Kidney epithelial cell (primary cell): ENCODE measurements around the gene MADCAM1. TPM values are rescaled to one million over a fixed set of nuclear protein-coding genes. Genes with fewer than 3 reads are reported as not detected.

ENCODE experiments used
- DNase-seq: peaks from one replicate; pipeline ENCODE4 v3.0.0-alpha.2; 2010; ENCODE audit warnings: low read depth
- H3K27me3 ChIP-seq: 2 replicates; pipeline ENCODE4 v1.6.0; 2011; ENCODE audit warnings: low read length; ENCODE audit not compliant: control insufficient read depth, insufficient read depth
- H3K36me3 ChIP-seq: 2 replicates; pipeline ENCODE4 v1.5.1; 2011; ENCODE audit warnings: low read length; ENCODE audit not compliant: control insufficient read depth, insufficient read depth
- H3K4me3 ChIP-seq: 2 replicates; pipeline ENCODE4 v1.5.1; 2011; ENCODE audit warnings: low read depth, mild to moderate bottlenecking, control low read depth, low read length
- CTCF ChIP-seq: IDR thresholded peaks from 2 replicates; pipeline ENCODE4 v1.5.1; 2011; ENCODE audit warnings: mild to moderate bottlenecking, moderate library complexity, low read length, control low read depth, inconsistent platforms; ENCODE audit not compliant: insufficient read depth, poor library complexity, severe bottlenecking
- total RNA-seq: library from RNA; depleted of rRNA; stranded (reverse); fragments of >200 nt; gene quantifications from 2 replicates; pipeline ENCODE4 v1.2.3, GENCODE V29; 2015

MADCAM1 gene
- total RNA-seq, 1 donor from 2014 or later, result 0.46 TPM

- Histone ChIP-seq H3K27me3 (peaks cover 26% of the 10 kb centered on the region), H3K36me3 (no peaks in the 10 kb centered on the region), H3K4me3 (no peak overlapping the region)
- TF ChIP-seq CTCF, result no peak
- DNase-seq, result no peak
Measured at GRCh38 chr19:463483-464207, 32.6 kb upstream of the MADCAM1 start.

GRCh38 chr19:464208-464545, 32.1 kb upstream of the MADCAM1 start:
- no peak for TF ChIP-seq CTCF
- DNase-seq, result no peak
- Histone ChIP-seq H3K36me3 (no peaks in the 10 kb centered on the region), H3K4me3 (no peak overlapping the region), H3K27me3 (peaks cover 26% of the 10 kb centered on the region)

- no peak for DNase-seq
- Histone ChIP-seq H3K27me3 (peaks cover 19% of the 10 kb centered on the region), H3K36me3 (no peaks in the 10 kb centered on the region), H3K4me3 (no peak overlapping the region)
- no peak for TF ChIP-seq CTCF
Measured at GRCh38 chr19:465056-465816, 31.1 kb upstream of the MADCAM1 start.

- no peak for DNase-seq
- Histone ChIP-seq H3K4me3 (no peak overlapping the region), H3K36me3 (no peaks in the 10 kb centered on the region), H3K27me3 (peaks cover 4% of the 10 kb centered on the region)
- no peak for TF ChIP-seq CTCF
Measured at GRCh38 chr19:467554-467953, 28.7 kb upstream of the MADCAM1 start.

- no peak for DNase-seq
- no peak for TF ChIP-seq CTCF
- Histone ChIP-seq H3K36me3 (no peaks in the 10 kb centered on the region), H3K4me3 (no peak overlapping the region), H3K27me3 (peaks cover 3% of the 10 kb centered on the region)
Measured at GRCh38 chr19:468587-469256, 27.6 kb upstream of the MADCAM1 start.
